ENCODE data around the gene PM20D2.

- TF ChIP-seq CTCF (IDR thresholded peaks at IDR 0.05; ENCODE audit: low read length) (no peak), EZH2 (IDR thresholded peaks at IDR 0.05; ENCODE audit: borderline replicate concordance, low read length) (no peak)
These were observed 52.4 kb downstream of the PM20D2 start for GRCh38 chr6:89198235-89198634.

All from OCI-LY1 (cell line).